ENCODE data around the gene ZNF76.

Gene ZNF76

GRCh38 chr6:35265523-35265922, 6.0 kb downstream of the ZNF76 start:
- no peak for DNase-seq (ENCODE audit: low read depth in 1 of 2, low spot score in 1 of 2)

- DNase-seq (ENCODE audit: low read depth in 1 of 2, low spot score in 1 of 2) = no peak
These were observed 7.9 kb downstream of the ZNF76 start for GRCh38 chr6:35267446-35267845.

- no peak for DNase-seq (ENCODE audit: low read depth in 1 of 2, low spot score in 1 of 2)
These were observed 8.4 kb downstream of the ZNF76 start for GRCh38 chr6:35267897-35268296.

GRCh38 chr6:35272005-35272404, 12.5 kb downstream of the ZNF76 start:
- no peak for DNase-seq (ENCODE audit: low read depth in 1 of 2, low spot score in 1 of 2)

GRCh38 chr6:35273822-35274559, 14.5 kb downstream of the ZNF76 start:
- no peak for DNase-seq (ENCODE audit: low read depth in 1 of 2, low spot score in 1 of 2)

GRCh38 chr6:35275744-35276260, 16.3 kb downstream of the ZNF76 start:
- no peak for DNase-seq (ENCODE audit: low read depth in 1 of 2, low spot score in 1 of 2)

GRCh38 chr6:35278708-35279107, 19.2 kb downstream of the ZNF76 start:
- DNase-seq (ENCODE audit: low read depth in 1 of 2, low spot score in 1 of 2) = no peak

- no peak for DNase-seq (ENCODE audit: low read depth in 1 of 2, low spot score in 1 of 2)
These were observed 21.4 kb downstream of the ZNF76 start for GRCh38 chr6:35280903-35281302.

GRCh38 chr6:35282472-35282871, 22.9 kb downstream of the ZNF76 start:
- no peak for DNase-seq (ENCODE audit: low read depth in 1 of 2, low spot score in 1 of 2)

GRCh38 chr6:35283361-35283760, 23.8 kb downstream of the ZNF76 start:
- no peak for DNase-seq (ENCODE audit: low read depth in 1 of 2, low spot score in 1 of 2)

- no peak for DNase-seq (ENCODE audit: low read depth in 1 of 2, low spot score in 1 of 2)
These were observed 28.3 kb downstream of the ZNF76 start for GRCh38 chr6:35287671-35288396.

- DNase-seq (ENCODE audit: low read depth in 1 of 2, low spot score in 1 of 2) = no peak
These were observed 29.3 kb downstream of the ZNF76 start for GRCh38 chr6:35288834-35289233.

- no peak for DNase-seq (ENCODE audit: low read depth in 1 of 2, low spot score in 1 of 2)
These were observed 32.0 kb downstream of the ZNF76 start for GRCh38 chr6:35291491-35291890.

GRCh38 chr6:35292494-35292893, 33.0 kb downstream of the ZNF76 start:
- no peak for DNase-seq (ENCODE audit: low read depth in 1 of 2, low spot score in 1 of 2)

- no peak for DNase-seq (ENCODE audit: low read depth in 1 of 2, low spot score in 1 of 2)
These were observed 34.1 kb downstream of the ZNF76 start for GRCh38 chr6:35293681-35294080.

- no peak for DNase-seq (ENCODE audit: low read depth in 1 of 2, low spot score in 1 of 2)
These were observed 34.9 kb downstream of the ZNF76 start for GRCh38 chr6:35294308-35294945.

- DNase-seq (ENCODE audit: low read depth in 1 of 2, low spot score in 1 of 2) = no peak
These were observed 35.5 kb downstream of the ZNF76 start for GRCh38 chr6:35295036-35295435.

GRCh38 chr6:35295521-35296315, 36.2 kb downstream of the ZNF76 start:
- DNase-seq (ENCODE audit: low read depth in 1 of 2, low spot score in 1 of 2) = no peak

- no peak for DNase-seq (ENCODE audit: low read depth in 1 of 2, low spot score in 1 of 2)
These were observed 37.5 kb downstream of the ZNF76 start for GRCh38 chr6:35296931-35297600.

GRCh38 chr6:35297601-35298481, 38.3 kb downstream of the ZNF76 start, which contains the start of gene DEF6:
DEF6 (plus strand) TSS chr6:35297818; CDS start chr6:35297857, 39 bp downstream.
- DNase-seq (ENCODE audit: low read depth in 1 of 2, low spot score in 1 of 2) = peak; percentile 73 to 85

Measured in activated CD4-positive, alpha-beta T cell treated with anti-CD3 and anti-CD28 coated beads, Interleukin-2, amount 50 U/mL, for 24 hours (primary cell).